Measurements from ENCODE around the gene MEFV. TPM values are rescaled to one million over a fixed set of nuclear protein-coding genes. Genes with fewer than 3 reads are reported as not detected.
"Not testable (repeated sequence)": the region's sequence is repeated elsewhere in the genome, so short reads cannot be mapped to it uniquely, and the experiment has no call there.

The MEFV gene
- total RNA-seq, 1 donor from 2014 or later: 0.21 TPM

- Histone ChIP-seq H3K36me3 (ENCODE audit: control insufficient read depth, insufficient read depth, low read length) (no peaks in the 10 kb centered on the region), H3K4me3 (ENCODE audit: low read depth, low read length) (no peak overlapping the region), H3K27me3 (ENCODE audit: control insufficient read depth, insufficient read depth, low read length) (no peaks in the 10 kb centered on the region)
- no peak for TF ChIP-seq CTCF (IDR thresholded peaks at IDR 0.05; ENCODE audit: insufficient read depth, low read length, poor library complexity, severe bottlenecking)
- no peak for DNase-seq (ENCODE audit: low read depth)
Measured at GRCh38 chr16:3274490-3274889, 18.1 kb upstream of the MEFV start.

- not testable (repeated sequence) for H3K27me3 ChIP-seq (ENCODE audit: control insufficient read depth, insufficient read depth, low read length); H3K36me3 ChIP-seq (ENCODE audit: control insufficient read depth, insufficient read depth, low read length); H3K4me3 ChIP-seq (ENCODE audit: low read depth, low read length); DNase-seq (ENCODE audit: low read depth)
Measured at GRCh38 chr16:3271281-3271680, 14.8 kb upstream of the MEFV start.

- not testable (repeated sequence) for DNase-seq (ENCODE audit: low read depth)
Measured at GRCh38 chr16:3270718-3271117, 14.3 kb upstream of the MEFV start.

GRCh38 chr16:3268294-3268693 lies 11.9 kb upstream of the MEFV start:
- Histone ChIP-seq H3K27me3 (ENCODE audit: control insufficient read depth, insufficient read depth, low read length) (no peaks in the 10 kb centered on the region), H3K4me3 (ENCODE audit: low read depth, low read length) (no peak overlapping the region), H3K36me3 (ENCODE audit: control insufficient read depth, insufficient read depth, low read length) (no peaks in the 10 kb centered on the region)
- no peak for TF ChIP-seq CTCF (IDR thresholded peaks at IDR 0.05; ENCODE audit: insufficient read depth, low read length, poor library complexity, severe bottlenecking)
- DNase-seq (ENCODE audit: low read depth): no peak

More at GRCh38 chr16:3270718-3271117, 14.3 kb upstream of the MEFV start:
- not testable (repeated sequence) for H3K4me3 ChIP-seq (ENCODE audit: low read depth, low read length); H3K36me3 ChIP-seq (ENCODE audit: control insufficient read depth, insufficient read depth, low read length); H3K27me3 ChIP-seq (ENCODE audit: control insufficient read depth, insufficient read depth, low read length)

- Histone ChIP-seq H3K4me3 (ENCODE audit: low read depth, low read length) (no peak overlapping the region), H3K27me3 (ENCODE audit: control insufficient read depth, insufficient read depth, low read length) (no peaks in the 10 kb centered on the region), H3K36me3 (ENCODE audit: control insufficient read depth, insufficient read depth, low read length) (no peaks in the 10 kb centered on the region)
- TF ChIP-seq CTCF (IDR thresholded peaks at IDR 0.05; ENCODE audit: insufficient read depth, low read length, poor library complexity, severe bottlenecking): peak; percentile 26
- DNase-seq (ENCODE audit: low read depth): no peak
Measured at GRCh38 chr16:3266873-3267537, 10.6 kb upstream of the MEFV start.

GRCh38 chr16:3264137-3265036 lies 8.0 kb upstream of the MEFV start:
- TF ChIP-seq CTCF (IDR thresholded peaks at IDR 0.05; ENCODE audit: insufficient read depth, low read length, poor library complexity, severe bottlenecking): peak; percentile 38
- Histone ChIP-seq H3K27me3 (ENCODE audit: control insufficient read depth, insufficient read depth, low read length) (no peaks in the 10 kb centered on the region), H3K36me3 (ENCODE audit: control insufficient read depth, insufficient read depth, low read length) (no peaks in the 10 kb centered on the region), H3K4me3 (ENCODE audit: low read depth, low read length) (peak overlapping the region; percentile 71)
- DNase-seq (ENCODE audit: low read depth): peak; percentile 85
